Left cardiac atrium (tissue), 4 donors: ENCODE measurements around the gene NET1. TPM values are rescaled to one million over a fixed set of nuclear protein-coding genes. Genes with fewer than 3 reads are reported as not detected.
"Not testable (repeated sequence)": the region's sequence is repeated elsewhere in the genome, so short reads cannot be mapped to it uniquely, and the experiment has no call there.

Source experiments
- ATAC-seq, 2 donors: fragments of 200-7000 bp; cut with Tn5 transposase; one replicate each; pipeline ENCODE4 v1.9.1; 2020; ENCODE audit warnings: mild to moderate bottlenecking in 2 of 2, moderate library complexity in 2 of 2
- DNase-seq: peaks from one replicate; pipeline ENCODE4 v3.0.0-alpha.2; 2020
- intact Hi-C, 2 donors: fragments of 100-400 bp; cut with DNase I; formaldehyde crosslinking; loops; one replicate each; pipeline versions ENCODE4 v1.14.1 to v1.15.1; 2022 to 2023
- total RNA-seq, 2 donors: library from RNA; stranded (reverse); fragmentation: NEBNext Ultra II Directional; extraction: Animal tissue kit (Norgen Biotek cat#: 25700); gene quantifications; one replicate each; pipeline ENCODE4 v1.2.1, GENCODE V29; 2021
- donor health status: DM: no; HTN: yes; CAD: no.
- donor health status: DM: no; HTN: yes; CAD: no; lungs with severe emphysema.
- donor health status: DM: yes; HTN: yes; CAD: no.
- donor health status: Dilated cardiomyopathy.

NET1 gene
- total RNA-seq, 2 donors from 2014 or later: 25.6 to 36.4 TPM

DNA sequence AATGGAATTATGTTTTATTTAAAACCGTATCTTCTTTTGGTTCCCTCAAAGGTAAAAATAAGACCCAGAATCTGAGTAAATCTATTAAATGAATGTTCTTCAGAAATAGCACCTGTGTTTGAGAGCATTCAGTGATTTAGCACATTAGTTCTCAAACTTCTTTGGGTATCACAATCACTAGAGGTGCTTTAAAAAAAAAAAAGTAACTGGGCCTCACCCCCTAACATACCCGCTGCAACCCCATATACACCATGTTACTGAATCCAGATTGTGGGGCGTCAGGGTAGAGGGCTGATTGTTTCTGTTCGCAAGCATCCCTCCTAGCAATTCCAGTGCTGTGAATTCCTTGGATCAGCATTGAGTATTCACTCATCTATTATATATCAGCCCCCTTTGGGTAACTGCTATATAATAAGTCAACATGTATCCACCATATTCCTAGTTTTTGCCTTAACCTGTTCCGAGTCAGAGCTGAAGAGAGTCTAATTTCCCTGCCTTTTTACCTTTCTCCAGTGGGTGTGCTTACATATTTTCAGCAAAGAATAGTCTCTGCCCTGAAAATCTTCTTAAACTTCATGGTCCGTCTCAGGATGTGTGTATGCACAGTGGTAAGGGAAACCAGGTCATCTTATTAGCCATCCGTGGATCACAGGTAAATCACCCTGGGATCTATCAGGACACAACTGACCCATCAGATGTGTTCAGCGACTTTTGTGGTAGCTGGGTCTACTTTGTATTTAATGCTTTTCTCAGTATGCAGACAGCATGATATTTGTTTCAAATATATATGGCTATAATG lies 46.8 kb downstream of the NET1 start:
- intact Hi-C loops: no loop called here
- no peak for DNase-seq
- ATAC-seq: no peak

- DNase-seq (no peak), ATAC-seq (no peak)
- intact Hi-C loops: no loop called here
These were observed 48.3 kb downstream of the NET1 start for GRCh38 chr10:5460468-5461202.

- intact Hi-C loops: no loop called here
- DNase-seq (no peak), ATAC-seq (no peak)
These were observed 48.8 kb downstream of the NET1 start for GRCh38 chr10:5461203-5461588.

GRCh38 chr10:5461914-5462840 lies 49.8 kb downstream of the NET1 start:
- DNase-seq: no peak
- peak in 1 of 2 donors; percentile 62 for ATAC-seq
- intact Hi-C loops: no loop called here

DNA sequence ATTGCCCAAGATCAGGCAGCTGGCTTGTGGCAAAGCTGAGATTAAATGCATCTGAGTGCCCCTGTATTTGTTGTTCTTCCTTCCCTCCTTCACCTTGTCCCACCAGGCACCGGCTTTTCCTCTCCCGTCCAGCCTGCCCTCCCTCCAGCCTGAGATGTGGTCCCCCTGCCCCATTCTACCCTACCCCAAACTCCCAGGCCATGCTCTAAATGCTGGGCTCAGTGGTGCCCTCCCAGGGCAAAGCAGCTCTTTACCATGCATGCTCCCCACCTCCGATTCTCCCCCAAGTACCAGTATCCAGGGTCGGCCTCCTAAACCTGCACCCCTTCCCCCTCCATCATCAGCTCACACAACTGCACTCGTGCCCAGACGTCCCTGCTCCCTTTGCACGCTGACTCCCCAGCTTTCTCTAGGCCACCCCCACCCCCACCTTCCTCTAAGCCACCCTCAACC lies 50.5 kb downstream of the NET1 start:
- ATAC-seq (no peak), DNase-seq (no peak)
- intact Hi-C loops: no loop called here

DNA sequence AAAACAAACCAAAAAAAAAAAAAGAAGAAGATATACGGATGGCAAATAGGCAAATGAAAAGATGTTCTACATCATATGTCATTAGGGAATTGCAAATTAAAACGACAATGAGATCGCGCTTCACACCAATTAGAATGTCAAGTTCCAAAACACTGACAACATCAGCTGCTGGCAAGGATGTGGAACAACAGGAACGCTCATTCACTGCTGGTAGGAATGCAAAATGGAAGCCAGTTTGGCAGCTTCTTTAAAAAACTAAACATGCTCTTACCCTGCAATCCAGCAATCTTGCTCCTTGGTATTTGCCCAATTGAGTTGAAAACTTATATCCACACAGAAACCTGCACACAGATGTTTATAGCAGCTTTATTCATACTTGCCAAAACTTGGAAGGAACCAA lies 52.2 kb downstream of the NET1 start:
- ATAC-seq (no peak), DNase-seq (no peak)
- intact Hi-C loops: no loop called here

DNA sequence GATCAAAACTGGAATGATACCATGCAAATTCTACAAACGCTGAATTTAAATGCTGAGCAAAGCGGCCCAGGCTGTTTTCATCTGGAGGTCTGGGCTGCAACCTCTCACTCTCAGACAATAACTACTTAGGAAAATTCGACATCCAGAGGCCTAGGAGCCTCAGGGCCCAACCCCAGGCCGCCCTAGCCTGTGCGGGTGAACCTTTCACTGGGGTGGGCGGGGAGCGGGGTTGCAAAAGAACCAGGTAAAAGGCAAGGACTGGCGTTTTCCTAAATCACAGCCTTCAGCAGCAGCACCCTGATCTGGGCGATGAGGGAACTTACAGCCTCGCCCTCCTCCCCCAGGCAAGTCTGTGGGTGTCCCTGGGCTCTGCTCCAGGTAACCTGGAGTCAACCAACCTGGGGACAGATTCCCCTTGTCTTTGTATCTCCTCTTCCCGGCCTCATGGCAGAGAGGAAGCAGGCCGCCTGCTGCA lies 53.7 kb downstream of the NET1 start:
- DNase-seq: no peak
- intact Hi-C loops: no loop called here
- no peak for ATAC-seq

DNA sequence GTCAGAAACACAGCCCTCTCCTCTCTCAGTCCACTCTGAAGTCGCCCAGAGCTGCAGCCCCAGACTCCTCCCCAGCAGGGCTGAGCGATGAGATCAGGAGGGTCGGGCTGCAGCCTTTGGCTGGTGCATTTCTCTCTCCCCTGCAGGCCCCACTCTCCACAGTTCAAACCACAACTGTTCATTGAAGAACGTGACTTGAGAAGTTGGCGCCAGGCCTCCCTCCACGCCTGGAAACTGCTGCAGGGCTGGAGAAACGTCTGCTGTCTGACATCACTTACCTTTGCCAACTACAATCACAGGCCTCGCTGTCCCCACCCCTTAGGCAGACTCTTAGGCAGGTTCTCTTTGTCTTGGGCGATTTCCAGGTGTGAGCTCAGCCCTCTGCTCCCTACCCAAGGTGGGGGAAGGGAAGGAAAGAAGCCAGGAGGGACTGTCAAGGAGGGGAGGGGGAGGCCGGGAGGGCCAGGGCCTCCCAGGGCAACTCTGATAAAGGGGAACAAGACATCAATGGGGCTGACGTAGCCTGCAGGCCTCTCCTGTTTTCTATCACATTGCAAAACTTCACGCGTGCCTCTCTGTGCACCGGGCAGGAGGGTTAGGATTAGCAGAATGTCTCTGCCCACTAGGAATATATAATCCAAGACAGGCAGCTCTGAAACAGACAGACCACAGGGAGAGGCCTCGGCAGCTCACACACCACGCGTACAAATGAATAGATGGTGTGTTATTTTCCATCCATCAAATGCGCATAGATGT lies 54.3 kb downstream of the NET1 start:
- DNase-seq: no peak
- intact Hi-C loops: no loop called here
- ATAC-seq: peak in 1 of 2 donors; percentile 79

- ATAC-seq (no peak), DNase-seq (no peak)
- intact Hi-C loops: no loop called here
These were observed 54.8 kb downstream of the NET1 start for GRCh38 chr10:5467207-5467535.

- intact Hi-C loops: no loop called here
- ATAC-seq: no peak
- no peak for DNase-seq
These were observed 55.4 kb downstream of the NET1 start for GRCh38 chr10:5467634-5468255.

- intact Hi-C loops: no loop called here
- no peak for DNase-seq
- ATAC-seq: peak in 1 of 2 donors; percentile 80
These were observed 56.1 kb downstream of the NET1 start for GRCh38 chr10:5468262-5469106.

- intact Hi-C loops: no loop called here
- peak in 1 of 2 donors; percentile 9 for ATAC-seq
- DNase-seq: no peak
These were observed 57.1 kb downstream of the NET1 start for GRCh38 chr10:5469353-5470061.

DNA sequence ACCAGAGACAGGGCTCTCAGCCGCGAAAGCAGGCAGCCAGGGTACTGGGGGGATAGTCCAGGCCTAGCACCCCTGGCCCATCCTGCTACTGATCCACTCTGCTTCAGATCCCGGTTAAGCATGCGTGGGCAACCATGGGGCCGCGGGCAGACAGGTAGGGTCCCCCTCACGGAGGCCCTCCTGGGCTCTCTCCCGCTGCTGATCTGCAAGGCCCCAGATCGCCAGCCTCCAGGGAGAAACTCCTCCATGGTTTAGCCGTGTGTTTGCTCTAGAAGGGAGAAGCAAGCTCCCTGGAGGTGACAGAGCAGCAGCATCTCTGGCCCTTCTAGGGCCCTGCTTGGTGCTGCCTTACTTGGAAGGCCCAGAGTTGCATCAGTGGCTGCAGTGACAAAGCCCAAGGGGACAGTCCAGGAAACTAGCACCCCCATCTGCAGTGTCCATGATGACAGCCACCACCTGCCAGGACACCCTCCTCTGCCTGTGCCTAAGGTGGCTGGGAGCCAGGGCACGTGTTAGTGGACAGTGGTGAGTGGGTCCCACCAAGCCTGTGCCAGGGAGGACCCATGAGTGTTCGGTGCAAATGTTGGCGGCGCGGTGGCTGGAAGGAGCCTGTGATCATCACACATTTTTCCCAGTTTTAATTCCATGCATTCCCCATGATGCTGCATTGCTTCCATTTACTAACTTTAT lies 57.9 kb downstream of the NET1 start:
- intact Hi-C loops: no loop called here
- ATAC-seq: no peak

DNA sequence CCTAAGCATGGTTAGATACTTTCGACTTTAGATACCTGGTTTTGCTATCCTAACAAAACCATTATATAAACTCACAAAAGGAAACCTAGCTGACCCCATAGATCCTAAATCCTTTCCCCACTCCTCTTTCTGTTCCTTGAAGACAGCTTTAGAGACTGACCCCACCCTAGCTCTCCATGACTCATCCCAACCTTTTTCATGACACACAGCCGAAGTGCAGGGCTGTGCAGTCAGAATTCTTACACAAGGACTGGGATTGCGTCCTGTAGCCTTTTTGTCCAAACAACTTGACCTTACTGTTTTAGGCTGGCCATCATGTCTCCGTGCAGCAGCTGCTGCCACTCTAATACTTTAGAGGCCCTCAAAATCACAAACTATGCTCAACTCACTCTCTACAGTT lies 62.3 kb downstream of the NET1 start:
- DNase-seq, ATAC-seq, intact Hi-C loops: not testable (repeated sequence)

More for the DNA sequence above, 57.9 kb downstream of the NET1 start:
- no peak for DNase-seq

- DNase-seq, intact Hi-C loops, ATAC-seq: not testable (repeated sequence)
These were observed 62.7 kb downstream of the NET1 start for GRCh38 chr10:5475088-5475487.
